ENCODE data around the gene MACROD2. TPM values are rescaled to one million over a fixed set of nuclear protein-coding genes. Genes with fewer than 3 reads are reported as not detected.

The MACROD2 gene
- total and polyA plus RNA-seq, 2 of the 4 experiments (the other 2 are of a cell fraction), result not detected

GRCh38 chr20:14062786-14063185, 67.5 kb downstream of the MACROD2 start:
- Histone ChIP-seq H2BK5ac (ENCODE audit: low read depth, low read length, poor library complexity, severe bottlenecking) (no peak overlapping the region), H3K9me1 (ENCODE audit: insufficient read depth, low read length) (no peaks in the 10 kb centered on the region), H3K14ac (replicated peaks; ENCODE audit: low read depth, low read length) (no peak overlapping the region), H3K4me2 (ENCODE audit: low read depth, low read length) (no peak overlapping the region), H3K56ac (ENCODE audit: extremely low read depth, insufficient read depth, low read length) (no peak overlapping the region), H2BK120ac (ENCODE audit: low read depth, low read length) (no peak overlapping the region), H2BK15ac (ENCODE audit: low read depth, low read length) (no peak overlapping the region), H3K4me1 (ENCODE audit: control insufficient read depth, insufficient read depth, low read length) (no peaks in the 10 kb centered on the region), H4K20me1 (ENCODE audit: insufficient read depth, low read length) (no peaks in the 10 kb centered on the region), H2AK5ac (ENCODE audit: low read depth, low read length) (no peak overlapping the region), H3K27ac (ENCODE audit: insufficient read depth, low read length) (no peak overlapping the region), H2AFZ (replicated peaks; ENCODE audit: low read length, poor library complexity) (no peak overlapping the region), H3K23ac (ENCODE audit: low read depth, low read length) (no peak overlapping the region), H4K91ac (ENCODE audit: insufficient read depth, low read depth, low read length) (no peak overlapping the region), H2BK20ac (ENCODE audit: low read depth, low read length) (no peak overlapping the region), H3K18ac (ENCODE audit: low read depth, low read length) (no peak overlapping the region), H3K27me3 (ENCODE audit: control insufficient read depth, insufficient read depth, low read length) (no peaks in the 10 kb centered on the region), H3K4me3 (ENCODE audit: insufficient read depth, low read depth, low read length) (no peak overlapping the region), H3K9ac (ENCODE audit: low read depth, low read length) (no peak overlapping the region), H4K5ac (ENCODE audit: low read depth, low read length) (no peak overlapping the region), H2AK9ac (replicated peaks; ENCODE audit: low read depth, low read length, poor library complexity) (no peak overlapping the region), H3K9me3 (ENCODE audit: control insufficient read depth, insufficient read depth, low read length) (no peaks in the 10 kb centered on the region), H4K8ac (ENCODE audit: low read depth in 2 of 2, low read length in 2 of 2) (no peak overlapping the region), H3K36me3 (ENCODE audit: control insufficient read depth, insufficient read depth, low read length) (no peaks in the 10 kb centered on the region), H3K4ac (ENCODE audit: low read depth, low read length) (no peak overlapping the region), H3K79me1 (ENCODE audit: low read depth in 1 of 2, low read length in 2 of 2) (no peaks in the 10 kb centered on the region)
- no peak for ATAC-seq (ENCODE audit: low read depth)
- TF ChIP-seq POLR2A (IDR thresholded peaks at IDR 0.05; ENCODE audit: low read depth, low read length) (no peak), SMC3 (IDR thresholded peaks at IDR 0.05; ENCODE audit: low read depth, low read length) (no peak), MAFK (IDR thresholded peaks at IDR 0.05; ENCODE audit: low read depth, low read length) (no peak), MAZ (IDR thresholded peaks at IDR 0.05; ENCODE audit: borderline replicate concordance, low read depth, low read length) (no peak), NFE2L2 (IDR thresholded peaks at IDR 0.05; ENCODE audit: low read depth, low read length) (no peak), RFX5 (IDR thresholded peaks at IDR 0.05; ENCODE audit: low read depth, low read length) (no peak), RCOR1 (IDR thresholded peaks at IDR 0.05; ENCODE audit: insufficient replicate concordance, low read length) (no peak), MXI1 (IDR thresholded peaks at IDR 0.05; ENCODE audit: borderline replicate concordance, low read depth, low read length) (no peak), FOS (IDR thresholded peaks at IDR 0.05; ENCODE audit: low read depth, low read length) (no peak), CHD1 (IDR thresholded peaks at IDR 0.05; ENCODE audit: low read depth, low read length) (no peak), CEBPB (IDR thresholded peaks at IDR 0.05; ENCODE audit: low read depth, low read length) (no peak), RAD21 (IDR thresholded peaks at IDR 0.05; ENCODE audit: low read length) (no peak), ELK1 (IDR thresholded peaks at IDR 0.05; ENCODE audit: borderline replicate concordance, low read depth, low read length) (no peak), BHLHE40 (IDR thresholded peaks at IDR 0.05; ENCODE audit: low read depth, low read length) (no peak), USF2 (IDR thresholded peaks at IDR 0.05; ENCODE audit: low read depth, low read length) (no peak), CTCF (conservative IDR thresholded peaks at IDR 0.05; ENCODE audit: low read depth, low read length) (no peak)
- no TSS peak for BruUV-seq (replicated peaks)
- no peak for DNase-seq
- dilution Hi-C loops (cut with HindIII; ENCODE audit: low sequenced_read_pairs, unreplicated experiment) (no loop called here), intact Hi-C loops (cut with micrococcal nuclease) (no loop called here), in situ Hi-C loops (cut with MboI; ENCODE audit: low sequenced_read_pairs) (loop anchor here (5.0 kb wide), 1 partner anchor 240 kb away; no protein-coding TSS in a partner anchor)
- WGBS, 2 experiments (ENCODE audit: extremely low coverage in 2 of 2, insufficient read length in 1 of 2), result no CpG with 5 or more reads among the region's 1 CpG
- ChIA-PET CTCF (no interaction called here), POLR2A (ENCODE audit: unreplicated experiment) (no interaction called here)

Measured in IMR-90 (cell line).